Measurements from ENCODE around the gene SH2D3A. TPM values are rescaled to one million over a fixed set of nuclear protein-coding genes. Genes with fewer than 3 reads are reported as not detected.

SH2D3A gene
- total RNA-seq, 6 experiments from 2014 or later, result not detected

DNA sequence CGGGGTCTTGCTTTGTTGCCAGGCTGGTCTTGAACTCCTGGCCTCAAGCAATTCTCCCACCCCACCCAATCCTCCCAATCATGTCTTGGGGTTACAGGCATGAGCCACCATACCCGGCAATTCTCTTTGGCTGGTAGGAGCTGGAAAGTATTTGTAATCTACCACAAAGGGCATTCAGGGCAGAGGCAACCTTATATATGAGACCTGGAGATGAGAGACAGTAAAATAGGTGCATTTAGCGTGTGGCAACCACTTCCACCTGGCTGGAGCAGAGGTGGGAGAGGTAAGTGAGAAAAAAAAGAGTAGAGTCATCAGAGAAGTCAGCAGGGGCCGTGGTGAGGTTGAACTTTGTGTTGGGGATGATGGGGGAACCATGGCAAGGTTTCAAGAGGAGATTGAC is 42.0 kb upstream of the SH2D3A start:
- Mint-ChIP-seq H3K27me3 (ENCODE audit: insufficient read depth) (peaks cover 10% of the 10 kb centered on the region), H3K9me3 (no peaks in the 10 kb centered on the region; the same call in 1 of the 2 replicates), H3K27ac (no peak overlapping the region), H3K4me1 (ENCODE audit: low read depth) (peaks cover 6% of the 10 kb centered on the region; the same call in 1 of the 2 replicates), H3K36me3 (ENCODE audit: low read depth) (no peaks in the 10 kb centered on the region; the same call in 1 of the 2 replicates), H3K4me3 (no peak overlapping the region)
- DNase-seq, result no peak
- TF ChIP-seq, protein P1, sequence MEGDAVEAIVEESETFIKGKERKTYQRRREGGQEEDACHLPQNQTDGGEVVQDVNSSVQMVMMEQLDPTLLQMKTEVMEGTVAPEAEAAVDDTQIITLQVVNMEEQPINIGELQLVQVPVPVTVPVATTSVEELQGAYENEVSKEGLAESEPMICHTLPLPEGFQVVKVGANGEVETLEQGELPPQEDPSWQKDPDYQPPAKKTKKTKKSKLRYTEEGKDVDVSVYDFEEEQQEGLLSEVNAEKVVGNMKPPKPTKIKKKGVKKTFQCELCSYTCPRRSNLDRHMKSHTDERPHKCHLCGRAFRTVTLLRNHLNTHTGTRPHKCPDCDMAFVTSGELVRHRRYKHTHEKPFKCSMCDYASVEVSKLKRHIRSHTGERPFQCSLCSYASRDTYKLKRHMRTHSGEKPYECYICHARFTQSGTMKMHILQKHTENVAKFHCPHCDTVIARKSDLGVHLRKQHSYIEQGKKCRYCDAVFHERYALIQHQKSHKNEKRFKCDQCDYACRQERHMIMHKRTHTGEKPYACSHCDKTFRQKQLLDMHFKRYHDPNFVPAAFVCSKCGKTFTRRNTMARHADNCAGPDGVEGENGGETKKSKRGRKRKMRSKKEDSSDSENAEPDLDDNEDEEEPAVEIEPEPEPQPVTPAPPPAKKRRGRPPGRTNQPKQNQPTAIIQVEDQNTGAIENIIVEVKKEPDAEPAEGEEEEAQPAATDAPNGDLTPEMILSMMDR (IDR thresholded peaks at IDR 0.05), result no peak

- TF ChIP-seq, protein P1 (IDR thresholded peaks at IDR 0.05), result no peak
- Mint-ChIP-seq H3K4me1 (ENCODE audit: low read depth) (peaks cover 6% of the 10 kb centered on the region; the same call in 1 of the 2 replicates), H3K27ac (no peak overlapping the region), H3K36me3 (ENCODE audit: low read depth) (no peaks in the 10 kb centered on the region; the same call in 1 of the 2 replicates), H3K4me3 (no peak overlapping the region), H3K9me3 (no peaks in the 10 kb centered on the region; the same call in 1 of the 2 replicates), H3K27me3 (ENCODE audit: insufficient read depth) (peaks cover 14% of the 10 kb centered on the region)
- DNase-seq, result no peak
These were observed 41.3 kb upstream of the SH2D3A start for GRCh38 chr19:6808494-6808893.

GRCh38 chr19:6807291-6807690 is 40.1 kb upstream of the SH2D3A start:
- Mint-ChIP-seq H3K4me1 (ENCODE audit: low read depth) (peaks cover 11% of the 10 kb centered on the region; the same call in 1 of the 2 replicates), H3K36me3 (ENCODE audit: low read depth) (no peaks in the 10 kb centered on the region; the same call in 1 of the 2 replicates), H3K9me3 (no peaks in the 10 kb centered on the region; the same call in 1 of the 2 replicates)

DNA sequence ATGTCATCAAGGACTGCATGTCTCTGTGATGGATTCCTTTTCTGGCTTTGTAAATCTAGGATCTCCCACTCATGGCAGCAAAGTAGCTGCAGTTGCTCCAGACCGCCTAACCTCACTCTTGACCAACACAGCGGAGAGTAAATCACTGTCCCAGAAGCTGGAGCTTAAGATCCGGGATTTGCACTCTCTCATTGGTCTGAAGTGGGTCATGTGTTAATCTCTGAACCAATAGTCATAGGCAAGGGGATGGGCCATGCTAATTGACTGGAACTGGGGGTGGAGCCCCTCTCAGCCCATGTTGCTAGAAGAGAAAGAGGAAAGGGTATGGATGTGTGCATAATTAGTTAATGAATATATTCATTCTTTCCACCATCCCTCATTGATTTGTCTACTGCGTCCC is 39.3 kb upstream of the SH2D3A start:
- no peak for DNase-seq
- Mint-ChIP-seq H3K27ac (no peak overlapping the region), H3K9me3 (no peaks in the 10 kb centered on the region; the same call in 1 of the 2 replicates), H3K36me3 (ENCODE audit: low read depth) (no peaks in the 10 kb centered on the region; the same call in 1 of the 2 replicates), H3K4me3 (no peak overlapping the region), H3K4me1 (ENCODE audit: low read depth) (peaks cover 11% of the 10 kb centered on the region), H3K27me3 (ENCODE audit: insufficient read depth) (peaks cover 17% of the 10 kb centered on the region)
- TF ChIP-seq, protein P1 (IDR thresholded peaks at IDR 0.05), result no peak

More at GRCh38 chr19:6807291-6807690, 40.1 kb upstream of the SH2D3A start:
- Mint-ChIP-seq H3K27ac (no peak overlapping the region), H3K27me3 (ENCODE audit: insufficient read depth) (peaks cover 17% of the 10 kb centered on the region), H3K4me3 (no peak overlapping the region)
- TF ChIP-seq, protein P1 (IDR thresholded peaks at IDR 0.05), result no peak
- no peak for DNase-seq

- Mint-ChIP-seq H3K9me3 (no peaks in the 10 kb centered on the region; the same call in 1 of the 2 replicates), H3K27ac (no peak overlapping the region), H3K36me3 (ENCODE audit: low read depth) (no peaks in the 10 kb centered on the region; the same call in 1 of the 2 replicates), H3K4me3 (no peak overlapping the region), H3K4me1 (ENCODE audit: low read depth) (peaks cover 20% of the 10 kb centered on the region), H3K27me3 (ENCODE audit: insufficient read depth) (peaks cover 10% of the 10 kb centered on the region)
- DNase-seq, result no peak
- TF ChIP-seq, protein P1 (IDR thresholded peaks at IDR 0.05), result no peak
These were observed 35.8 kb upstream of the SH2D3A start for GRCh38 chr19:6803036-6803404.
